ENCODE results near the gene CARD14. TPM values are rescaled to one million over a fixed set of nuclear protein-coding genes. Genes with fewer than 3 reads are reported as not detected.

Gene CARD14
- total and polyA plus RNA-seq, 2 donors (not counting 1 experiment from before 2014, with no cell fraction given): not detected

DNA sequence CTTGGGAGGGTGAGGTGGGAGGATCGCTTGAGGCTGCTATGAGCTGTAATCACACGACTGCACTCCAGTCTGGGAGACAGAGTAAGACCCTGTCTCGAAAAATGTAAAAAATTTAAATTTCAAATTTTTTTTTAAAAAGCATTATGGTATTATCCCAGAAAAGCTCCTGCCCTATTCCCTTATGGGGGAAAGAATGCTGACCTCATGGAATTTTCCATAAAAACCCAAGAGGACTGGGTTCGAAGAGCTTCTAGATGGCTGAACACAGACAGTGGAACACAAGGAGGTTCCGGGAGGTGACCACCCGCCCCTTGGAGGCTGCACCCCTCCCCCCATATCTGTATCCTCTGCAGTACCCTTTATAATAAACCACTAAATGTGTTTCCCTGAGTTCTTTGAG is 26.9 kb upstream of the CARD14 start:
- CTCF ChIA-PET: no interaction called here
- H4K20me1 ChIP-seq (ENCODE audit: control insufficient read depth, insufficient read depth, low read length, poor library complexity, severe bottlenecking): peaks cover 52% of the 10 kb centered on the region

More for the DNA sequence above, 26.9 kb upstream of the CARD14 start:
- H3K4me2 ChIP-seq (replicated peaks; ENCODE audit: low read depth, low read length, poor library complexity, severe bottlenecking): no peak overlapping the region
- H3K4me1 ChIP-seq (ENCODE audit: control insufficient read depth in 2 of 2, insufficient read depth in 2 of 2, low read length in 2 of 2): peaks cover 20 to 29% of the 10 kb centered on the region in 2 donors
- no peak overlapping the region for H3K27ac ChIP-seq (ENCODE audit: low read length in 2 of 2)
- Mint-ChIP-seq H3K4me3 (no peak overlapping the region), H3K27ac (no peak overlapping the region), H3K4me1 (peaks cover 27% of the 10 kb centered on the region), H3K9me3 (ENCODE audit: insufficient read depth) (no peaks in the 10 kb centered on the region), H3K27me3 (no peaks in the 10 kb centered on the region)
- no peak overlapping the region for H3K9ac ChIP-seq (ENCODE audit: low read length)
- POLR2A ChIA-PET: interaction anchor here (0.6 kb wide), 1 partner anchor 11 kb away, joined by 4 read pairs; no protein-coding TSS in a partner anchor
- peaks cover 45% of the 10 kb centered on the region for H3K79me2 ChIP-seq (ENCODE audit: control insufficient read depth, insufficient read depth, low read length)
- DNase-seq (no peak), ATAC-seq (ENCODE audit: low read depth) (no peak)
- TF ChIP-seq, protein P1, sequence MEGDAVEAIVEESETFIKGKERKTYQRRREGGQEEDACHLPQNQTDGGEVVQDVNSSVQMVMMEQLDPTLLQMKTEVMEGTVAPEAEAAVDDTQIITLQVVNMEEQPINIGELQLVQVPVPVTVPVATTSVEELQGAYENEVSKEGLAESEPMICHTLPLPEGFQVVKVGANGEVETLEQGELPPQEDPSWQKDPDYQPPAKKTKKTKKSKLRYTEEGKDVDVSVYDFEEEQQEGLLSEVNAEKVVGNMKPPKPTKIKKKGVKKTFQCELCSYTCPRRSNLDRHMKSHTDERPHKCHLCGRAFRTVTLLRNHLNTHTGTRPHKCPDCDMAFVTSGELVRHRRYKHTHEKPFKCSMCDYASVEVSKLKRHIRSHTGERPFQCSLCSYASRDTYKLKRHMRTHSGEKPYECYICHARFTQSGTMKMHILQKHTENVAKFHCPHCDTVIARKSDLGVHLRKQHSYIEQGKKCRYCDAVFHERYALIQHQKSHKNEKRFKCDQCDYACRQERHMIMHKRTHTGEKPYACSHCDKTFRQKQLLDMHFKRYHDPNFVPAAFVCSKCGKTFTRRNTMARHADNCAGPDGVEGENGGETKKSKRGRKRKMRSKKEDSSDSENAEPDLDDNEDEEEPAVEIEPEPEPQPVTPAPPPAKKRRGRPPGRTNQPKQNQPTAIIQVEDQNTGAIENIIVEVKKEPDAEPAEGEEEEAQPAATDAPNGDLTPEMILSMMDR (IDR thresholded peaks at IDR 0.05): no peak
- TF ChIP-seq EZH2 (IDR thresholded peaks at IDR 0.05; ENCODE audit: borderline replicate concordance, insufficient read depth, low read depth, low read length, poor library complexity, severe bottlenecking): no peak
- intact Hi-C loops (cut with micrococcal nuclease): no loop called here
- H3K4me3 ChIP-seq (ENCODE audit: control extremely low read depth in 1 of 5, extremely low read depth in 1 of 5, insufficient read depth in 1 of 5, low read depth in 2 of 5, low read length in 4 of 5): no peak overlapping the region
- H2AFZ ChIP-seq (ENCODE audit: insufficient read depth, low read depth, low read length, poor library complexity, severe bottlenecking): no peak overlapping the region
- H3K27me3 ChIP-seq (replicated peaks in 1 of 4; ENCODE audit: control extremely low read depth in 1 of 4, control insufficient read depth in 3 of 4, insufficient read depth in 4 of 4, low read length in 3 of 4): no peaks in the 10 kb centered on the region
- no peaks in the 10 kb centered on the region for H3K9me3 ChIP-seq (ENCODE audit: control extremely low read depth in 1 of 3, control insufficient read depth in 2 of 3, insufficient read depth in 1 of 3, low read length in 2 of 3)
- H3K36me3 ChIP-seq (replicated peaks in 1 of 2; ENCODE audit: control extremely low read depth in 1 of 2, control insufficient read depth in 1 of 2, extremely low read depth in 1 of 2, insufficient read depth in 2 of 2, low read length in 1 of 2): peaks cover 3 to 60% of the 10 kb centered on the region in 2 experiments
- no CpG with 5 or more reads among the region's 6 CpGs for WGBS (ENCODE audit: insufficient coverage)

Data from B cell (primary cell).